Esophagus muscularis mucosa (tissue), 4 donors: ENCODE data around the gene NUS1. TPM values are rescaled to one million over a fixed set of nuclear protein-coding genes. Genes with fewer than 3 reads are reported as not detected.
"Not testable (repeated sequence)": the region's sequence is repeated elsewhere in the genome, so short reads cannot be mapped to it uniquely, and the experiment has no call there.

Experiments
- DNase-seq: peaks from one replicate; pipeline ENCODE4 v3.0.0-alpha.2; 2017; ENCODE audit errors: extremely low spot score
- H3K27ac ChIP-seq, 4 donors: fragments of 200-600 bp; sonication (generic); replicated peaks in 1 of 4; 1 replicate in 3 of 4; 2 replicates in 1 of 4; pipeline ENCODE4 v1.5.1; 2016 to 2019; ENCODE audit warnings: mild to moderate bottlenecking in 1 of 4
- H3K27me3 ChIP-seq, 4 donors: fragments of 200-600 bp; sonication (generic); one replicate each; pipeline versions ENCODE4 v1.5.1 to v1.6.0; 2016 to 2019
- H3K36me3 ChIP-seq, 4 donors: fragments of 200-600 bp; sonication (generic); one replicate each; pipeline ENCODE4 v1.5.1; 2016 to 2019
- H3K4me1 ChIP-seq, 4 donors: fragments of 200-600 bp; sonication (generic); one replicate each; pipeline ENCODE4 v1.5.1; 2016 to 2019
- H3K4me3 ChIP-seq, 4 donors: fragments of 200-600 bp; sonication (generic); 1 replicate in 2 of 4; 2 replicates in 2 of 4; pipeline ENCODE4 v1.5.1; 2016 to 2019; ENCODE audit warnings: mild to moderate bottlenecking in 4 of 4, moderate library complexity in 1 of 4
- H3K9me3 ChIP-seq, 4 donors: fragments of 200-600 bp; sonication (generic); 1 replicate in 3 of 4; 2 replicates in 1 of 4; pipeline ENCODE4 v1.5.1; 2016 to 2019
- EP300 ChIP-seq: sonication (generic); formaldehyde crosslinking; IDR thresholded peaks from one replicate; pipeline ENCODE4 v1.6.1; 2017; ENCODE audit warnings: antibody characterized with exemption
- POLR2A ChIP-seq: fragments of 450-650 bp; IDR thresholded peaks from one replicate; pipeline ENCODE4 v1.6.1; 2017; ENCODE audit warnings: antibody characterized with exemption, moderate library complexity, mild to moderate bottlenecking, low read depth
- POLR2AphosphoS5 ChIP-seq, 2 donors: sonication (generic); formaldehyde crosslinking; IDR thresholded peaks; one replicate each; pipeline ENCODE4 v1.6.1; 2017; ENCODE audit warnings: antibody characterized with exemption in 2 of 2
- WGBS: methylation state at CpG from one replicate; pipeline ENCODE4 v1.1.5; 2018; 5-methylcytosine and 5-hydroxymethylcytosine counted together
- intact Hi-C: fragments of 100-400 bp; cut with DNase I; formaldehyde crosslinking; loops from one replicate; pipeline ENCODE4 v1.15.1; 2023
- total RNA-seq, 4 donors: library from RNA; depleted of rRNA; stranded (reverse); fragments of >200 nt; gene quantifications; one replicate each; pipeline versions ENCODE4 v1.1.0 to v1.2.1, GENCODE V29; 2016
- TF ChIP-seq, protein P1 (sequence below), 3 experiments: fragments of 200-600 bp in 2 of 3; fragments of 450-650 bp in 1 of 3; sonication (generic) in 2 of 3; IDR thresholded peaks; one replicate each; pipeline ENCODE4 v1.5.1; 2017 to 2019; ENCODE audit warnings: antibody characterized with exemption in 3 of 3, mild to moderate bottlenecking in 2 of 3, moderate library complexity in 1 of 3

NUS1 gene
- total RNA-seq, 4 donors from 2014 or later = 20.4 to 28.2 (median 22.9) TPM

DNA sequence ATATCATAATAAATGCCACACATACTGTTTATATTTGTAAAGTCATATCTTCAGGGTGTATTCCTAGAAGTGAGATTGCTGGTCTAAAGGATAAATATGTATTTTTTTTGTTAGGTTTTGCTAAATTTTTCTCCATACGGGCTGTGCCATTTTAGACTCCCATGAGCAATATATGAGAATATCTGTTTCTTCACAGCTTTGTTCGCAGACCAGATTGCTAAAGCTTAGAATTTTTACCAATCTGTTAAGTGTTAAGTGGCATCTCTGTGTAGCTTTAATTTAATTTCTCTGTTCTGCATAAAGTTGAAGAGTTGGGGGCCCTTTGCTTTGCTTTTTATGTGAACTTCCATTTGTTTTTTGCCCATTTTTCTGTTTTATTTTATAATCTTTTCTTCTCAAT is 32.3 kb upstream of the NUS1 start:
- Histone ChIP-seq H3K36me3 (no peaks in the 10 kb centered on the region), H3K4me3 (no peak overlapping the region), H3K4me1 (no peaks in the 10 kb centered on the region), H3K9me3 (no peaks in the 10 kb centered on the region), H3K27ac (no peak overlapping the region), H3K27me3 (no peaks in the 10 kb centered on the region)
- intact Hi-C loops = no loop called here
- no peak for DNase-seq
- TF ChIP-seq, protein P1, sequence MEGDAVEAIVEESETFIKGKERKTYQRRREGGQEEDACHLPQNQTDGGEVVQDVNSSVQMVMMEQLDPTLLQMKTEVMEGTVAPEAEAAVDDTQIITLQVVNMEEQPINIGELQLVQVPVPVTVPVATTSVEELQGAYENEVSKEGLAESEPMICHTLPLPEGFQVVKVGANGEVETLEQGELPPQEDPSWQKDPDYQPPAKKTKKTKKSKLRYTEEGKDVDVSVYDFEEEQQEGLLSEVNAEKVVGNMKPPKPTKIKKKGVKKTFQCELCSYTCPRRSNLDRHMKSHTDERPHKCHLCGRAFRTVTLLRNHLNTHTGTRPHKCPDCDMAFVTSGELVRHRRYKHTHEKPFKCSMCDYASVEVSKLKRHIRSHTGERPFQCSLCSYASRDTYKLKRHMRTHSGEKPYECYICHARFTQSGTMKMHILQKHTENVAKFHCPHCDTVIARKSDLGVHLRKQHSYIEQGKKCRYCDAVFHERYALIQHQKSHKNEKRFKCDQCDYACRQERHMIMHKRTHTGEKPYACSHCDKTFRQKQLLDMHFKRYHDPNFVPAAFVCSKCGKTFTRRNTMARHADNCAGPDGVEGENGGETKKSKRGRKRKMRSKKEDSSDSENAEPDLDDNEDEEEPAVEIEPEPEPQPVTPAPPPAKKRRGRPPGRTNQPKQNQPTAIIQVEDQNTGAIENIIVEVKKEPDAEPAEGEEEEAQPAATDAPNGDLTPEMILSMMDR (IDR thresholded peaks at IDR 0.05) = no peak
- TF ChIP-seq POLR2AphosphoS5 (IDR thresholded peaks at IDR 0.05) (no peak), POLR2A (no peak), EP300 (no peak)
- 94% methylated on average over 2 of the region's 2 CpGs for whole genome bisulfite sequencing

DNA sequence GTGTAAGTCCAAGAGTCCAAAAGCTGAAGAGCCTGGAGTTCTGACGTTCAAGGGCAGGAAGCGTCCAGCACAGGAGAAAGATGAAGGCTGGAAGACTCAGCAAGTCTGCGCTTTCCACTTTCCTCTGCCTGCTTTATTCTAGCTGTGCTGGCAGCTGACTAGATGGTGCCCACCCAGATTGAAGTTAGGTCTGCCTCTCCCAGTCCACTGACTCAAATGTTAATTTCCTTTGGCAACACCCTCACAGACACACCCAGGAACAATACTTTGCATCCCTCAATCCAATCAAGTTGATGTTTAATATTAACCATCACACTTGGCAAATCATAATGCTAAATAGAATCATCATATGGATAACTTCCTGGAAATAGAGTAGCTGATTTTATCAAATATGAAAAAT is 23.3 kb upstream of the NUS1 start:
- intact Hi-C loops, H3K4me1 ChIP-seq, H3K27me3 ChIP-seq, DNase-seq, H3K36me3 ChIP-seq, H3K27ac ChIP-seq, H3K4me3 ChIP-seq: not testable (repeated sequence)
- peaks cover 0 to 17% (median 0%) of the 10 kb centered on the region in 4 donors for H3K9me3 ChIP-seq
- 78% methylated on average over 3 of the region's 3 CpGs for WGBS

DNA sequence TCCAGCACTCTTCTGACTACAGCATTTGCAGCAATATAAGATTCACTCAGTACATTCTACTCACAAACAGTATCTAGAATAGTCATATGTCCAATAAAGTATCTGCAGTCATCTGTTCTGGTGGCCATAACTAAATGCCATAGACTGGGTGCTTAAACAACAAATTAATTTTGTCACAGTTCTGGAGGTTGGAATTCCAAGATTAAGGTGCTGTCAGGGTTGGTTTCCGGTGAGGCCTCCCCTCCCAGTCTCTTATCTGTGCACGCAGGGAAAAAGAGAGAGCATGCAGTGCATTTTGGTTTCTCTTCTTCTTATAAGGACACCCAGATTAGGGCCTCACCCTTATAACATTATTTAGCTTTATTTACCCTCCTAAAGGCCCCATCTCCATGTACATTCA is 21.3 kb upstream of the NUS1 start:
- 85% methylated on average over 2 of the region's 2 CpGs for WGBS
- no peak for DNase-seq
- no peaks in the 10 kb centered on the region for H3K4me1 ChIP-seq
- intact Hi-C loops = no loop called here
- TF ChIP-seq EP300 = no peak
- TF ChIP-seq, protein P1 (IDR thresholded peaks at IDR 0.05) = no peak
- TF ChIP-seq POLR2AphosphoS5 (IDR thresholded peaks at IDR 0.05) = no peak
- no peak for TF ChIP-seq POLR2A
- no peak overlapping the region for H3K27ac ChIP-seq
- H3K27me3 ChIP-seq = no peaks in the 10 kb centered on the region
- H3K4me3 ChIP-seq = no peak overlapping the region
- no peaks in the 10 kb centered on the region for H3K36me3 ChIP-seq
- H3K9me3 ChIP-seq = peaks cover 0 to 17% (median 0%) of the 10 kb centered on the region in 4 donors

DNA sequence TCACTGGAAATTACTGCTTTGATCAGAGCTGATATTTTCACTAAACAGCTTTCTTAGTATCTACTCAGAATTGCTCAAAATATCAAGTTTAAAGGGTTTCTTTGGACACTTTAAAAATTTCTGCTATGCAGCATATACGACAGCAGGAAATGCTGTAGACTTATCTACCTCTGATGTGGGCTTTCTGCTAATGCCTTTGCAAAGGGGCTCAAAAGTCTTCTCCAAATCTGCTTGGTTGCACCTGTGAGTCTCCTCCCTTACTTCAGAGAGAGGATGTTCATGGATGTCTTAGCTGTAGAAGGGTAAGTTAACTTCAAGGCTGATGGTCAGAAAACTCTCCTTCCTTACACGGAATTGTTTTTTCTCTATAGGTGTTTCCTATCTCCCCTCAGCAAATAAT is 19.9 kb upstream of the NUS1 start:
- Histone ChIP-seq H3K36me3 (no peaks in the 10 kb centered on the region), H3K4me3 (no peak overlapping the region), H3K27me3 (no peaks in the 10 kb centered on the region), H3K27ac (no peak overlapping the region), H3K4me1 (no peaks in the 10 kb centered on the region), H3K9me3 (peaks cover 0 to 10% (median 0%) of the 10 kb centered on the region in 4 donors)
- intact Hi-C loops = no loop called here
- TF ChIP-seq POLR2A = no peak
- TF ChIP-seq, protein P1 (IDR thresholded peaks at IDR 0.05) = no peak
- no peak for TF ChIP-seq EP300
- TF ChIP-seq POLR2AphosphoS5 (IDR thresholded peaks at IDR 0.05) = no peak
- no peak for DNase-seq
- WGBS = 89% methylated on average over 2 of the region's 2 CpGs

DNA sequence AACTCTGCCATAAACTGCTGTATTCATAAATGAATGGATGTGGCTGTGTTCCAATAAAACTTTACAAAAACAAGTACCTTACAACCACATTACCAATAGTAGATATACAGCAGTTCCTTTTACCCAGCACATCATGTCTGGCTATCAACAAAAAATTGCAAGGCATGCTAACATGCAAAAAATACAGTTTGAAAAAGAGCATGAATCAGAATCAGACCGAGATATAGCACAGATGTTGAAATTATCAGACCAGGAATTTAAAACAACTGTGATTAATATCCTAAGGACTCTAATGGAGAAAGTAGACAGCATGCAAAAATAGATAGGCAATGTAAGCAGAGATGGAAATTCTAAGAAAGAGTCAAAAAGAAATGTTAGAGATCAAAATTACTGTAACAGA is 8.4 kb upstream of the NUS1 start:
- Histone ChIP-seq H3K27ac (no peak overlapping the region), H3K36me3 (no peaks in the 10 kb centered on the region), H3K4me3 (no peak overlapping the region), H3K9me3 (no peaks in the 10 kb centered on the region), H3K27me3 (no peaks in the 10 kb centered on the region), H3K4me1 (no peaks in the 10 kb centered on the region)
- intact Hi-C loops = no loop called here
- TF ChIP-seq POLR2AphosphoS5 (IDR thresholded peaks at IDR 0.05) = no peak
- TF ChIP-seq EP300 = no peak
- TF ChIP-seq, protein P1 (IDR thresholded peaks at IDR 0.05) = no peak
- no peak for TF ChIP-seq POLR2A
- 50% methylated on average over 1 of the region's 1 CpG for WGBS
- DNase-seq = no peak
